ENCODE measurements around the gene RALGAPB. TPM values are rescaled to one million over a fixed set of nuclear protein-coding genes. Genes with fewer than 3 reads are reported as not detected.

The RALGAPB gene
- total and polyA plus RNA-seq, 3 donors from 2014 or later = 49.9 to 64.7 (median 52.6) TPM

- Histone ChIP-seq H3K36me3 (ENCODE audit: low read depth, missing control alignments) (no peaks in the 10 kb centered on the region), H3K4me3 (no peak overlapping the region), H3K27me3 (no peaks in the 10 kb centered on the region), H3K27ac (no peak overlapping the region), H3K9me3 (no peaks in the 10 kb centered on the region), H3K4me1 (no peaks in the 10 kb centered on the region)
- intact Hi-C loops (cut with DNase I; ENCODE audit: low total_unique reads) = no loop called here
- no peak for DNase-seq
- WGBS, 2 donors = 66 to 76% methylated on average over 2 to 4 of the region's 4 CpGs
- TF ChIP-seq POLR2A (IDR thresholded peaks at IDR 0.05) (no peak), CTCF (IDR thresholded peaks at IDR 0.05) (no peak)
Observed at GRCh38 chr20:38623061-38623460, 150.4 kb downstream of the RALGAPB start.

- DNase-seq = no peak
- H3K36me3 ChIP-seq (ENCODE audit: low read depth, missing control alignments) = no peaks in the 10 kb centered on the region
- H3K4me3 ChIP-seq = no peak overlapping the region
- H3K27me3 ChIP-seq = no peaks in the 10 kb centered on the region
- no peak for TF ChIP-seq CTCF (IDR thresholded peaks at IDR 0.05)
- TF ChIP-seq POLR2A (IDR thresholded peaks at IDR 0.05) = no peak
- H3K9me3 ChIP-seq = no peaks in the 10 kb centered on the region
- H3K4me1 ChIP-seq = no peaks in the 10 kb centered on the region
- 78 to 92% methylated on average over 2 of the region's 2 CpGs for WGBS, 2 donors
- no peak overlapping the region for H3K27ac ChIP-seq
- intact Hi-C loops (cut with DNase I; ENCODE audit: low total_unique reads) = no loop called here
Observed at GRCh38 chr20:38624084-38624483, 151.4 kb downstream of the RALGAPB start.

GRCh38 chr20:38625896-38626295, 153.3 kb downstream of the RALGAPB start:
- no peak for TF ChIP-seq CTCF (IDR thresholded peaks at IDR 0.05)
- no peak for TF ChIP-seq POLR2A (IDR thresholded peaks at IDR 0.05)
- H3K27me3 ChIP-seq = no peaks in the 10 kb centered on the region

GRCh38 chr20:38626921-38627659, 154.4 kb downstream of the RALGAPB start:
- H3K9me3 ChIP-seq = no peaks in the 10 kb centered on the region
- intact Hi-C loops (cut with DNase I; ENCODE audit: low total_unique reads) = no loop called here

More at GRCh38 chr20:38625896-38626295, 153.3 kb downstream of the RALGAPB start:
- Histone ChIP-seq H3K27ac (no peak overlapping the region), H3K4me3 (no peak overlapping the region), H3K4me1 (no peaks in the 10 kb centered on the region), H3K9me3 (no peaks in the 10 kb centered on the region), H3K36me3 (ENCODE audit: low read depth, missing control alignments) (no peaks in the 10 kb centered on the region)
- intact Hi-C loops (cut with DNase I; ENCODE audit: low total_unique reads) = no loop called here
- DNase-seq = no peak

More at GRCh38 chr20:38626921-38627659, 154.4 kb downstream of the RALGAPB start:
- TF ChIP-seq CTCF (IDR thresholded peaks at IDR 0.05) = no peak
- no peak for TF ChIP-seq POLR2A (IDR thresholded peaks at IDR 0.05)
- Histone ChIP-seq H3K4me1 (no peaks in the 10 kb centered on the region), H3K4me3 (no peak overlapping the region), H3K27ac (no peak overlapping the region), H3K36me3 (ENCODE audit: low read depth, missing control alignments) (no peaks in the 10 kb centered on the region), H3K27me3 (no peaks in the 10 kb centered on the region)
- DNase-seq = no peak
- 79 to 84% methylated on average over 8 to 10 of the region's 10 CpGs for WGBS, 2 donors

MicroRNAs encoded within 50 kb of the gene (microRNA counts, 767-probe panel; counts per million panel counts)
- 0 to 152 counts per million in 2 donors for microRNA hsa-miR-548o-3p

Small RNA genes within 50 kb of the gene (microRNA-seq; reads per million reads assigned to microRNA genes)
- 0 reads per million in 2 donors for gene MIR548O2 (ENCODE audit: borderline number of aligned reads in 2 of 2, borderline replicate concordance in 1 of 2)

Small RNA genes within 50 kb of the gene (small RNA-seq; reads per million reads assigned to genes)
- gene MIR548O2 (0 reads per million in 2 donors), gene RF00056 (0 reads per million in 2 donors), gene SNORA60 (75.7 to 112 reads per million in 2 donors), gene SNORA71A (15.7 to 32.0 reads per million in 2 donors), gene SNORA71B (7.3 to 8.5 reads per million in 2 donors), gene SNORA71C (2.8 to 4.6 reads per million in 2 donors), gene SNORA71D (420 to 915 reads per million in 2 donors), gene SNORA71E (0 reads per million in 2 donors)

Other genes with a start within 250 kb of the RALGAPB start
- gene KIAA1755, start 212.1 kb upstream of the RALGAPB start, total RNA-seq = 1 to 10 TPM; 7.6 to 9.6 TPM
- gene KIAA1755, start 212.1 kb upstream of the RALGAPB start, polyA plus RNA-seq (ENCODE audit: insufficient read depth, low read depth, low replicate concordance) = 5.2 TPM
- 10 to 100 TPM in 1 of 2 donors, 1 to 10 TPM in 1; 9.3 to 17.5 TPM for gene BPI, start 168.7 kb upstream of the RALGAPB start, total RNA-seq
- 29.0 TPM for gene BPI, start 168.7 kb upstream of the RALGAPB start, polyA plus RNA-seq (ENCODE audit: insufficient read depth, low read depth, low replicate concordance)
- 1 to 10 TPM in 1 of 2 donors, under 1 TPM in 1; 0.87 to 1.2 TPM for gene LBP, start 126.4 kb upstream of the RALGAPB start, total RNA-seq
- gene LBP, start 126.4 kb upstream of the RALGAPB start, polyA plus RNA-seq (ENCODE audit: insufficient read depth, low read depth, low replicate concordance) = 1.3 TPM
- gene SNHG17, start 37.5 kb upstream of the RALGAPB start, total RNA-seq = 10 to 100 TPM; 16.3 to 26.9 TPM
- gene SNHG17, start 37.5 kb upstream of the RALGAPB start, polyA plus RNA-seq (ENCODE audit: insufficient read depth, low read depth, low replicate concordance) = 17.8 TPM
- 10 to 100 TPM; 10.5 to 40.9 TPM for gene ADIG, start 108.4 kb downstream of the RALGAPB start, total RNA-seq
- 53.3 TPM for gene ADIG, start 108.4 kb downstream of the RALGAPB start, polyA plus RNA-seq (ENCODE audit: insufficient read depth, low read depth, low replicate concordance)
- 1 to 10 TPM; 1.5 TPM for gene ARHGAP40, start 129.0 kb downstream of the RALGAPB start, total RNA-seq
- gene ARHGAP40, start 129.0 kb downstream of the RALGAPB start, polyA plus RNA-seq (ENCODE audit: insufficient read depth, low read depth, low replicate concordance) = 3.2 TPM

Data from testis (tissue), 3 donors.